ENCODE measurements around the gene KCNQ4. TPM values are rescaled to one million over a fixed set of nuclear protein-coding genes. Genes with fewer than 3 reads are reported as not detected.

KCNQ4 gene
- total and polyA plus RNA-seq, 8 donors, result 0.92 to 1.7 (median 1.4) TPM

- intact Hi-C loops (cut with DNase I), result no loop called here
- no peak overlapping the region for H3K4me3 ChIP-seq
- no peak for ATAC-seq
Observed at GRCh38 chr1:40829631-40830245, 46.2 kb downstream of the KCNQ4 start.

GRCh38 chr1:40830419-40830943, 46.9 kb downstream of the KCNQ4 start:
- Histone ChIP-seq H3K4me1 (peaks cover 2 to 5% of the 10 kb centered on the region in 2 donors), H3K36me3 (no peaks in the 10 kb centered on the region), H3K4me3 (no peak overlapping the region), H3K27ac (no peak overlapping the region), H3K27me3 (no peaks in the 10 kb centered on the region), H3K9me3 (no peaks in the 10 kb centered on the region)
- no peak for TF ChIP-seq CTCF (IDR thresholded peaks at IDR 0.05)
- DNase-seq, result peak in 1 of 4 donors; percentile 44
- ATAC-seq, result no peak
- intact Hi-C loops (cut with DNase I), result no loop called here

More at GRCh38 chr1:40829631-40830245, 46.2 kb downstream of the KCNQ4 start:
- H3K9me3 ChIP-seq, result no peaks in the 10 kb centered on the region
- no peak for DNase-seq
- no peak overlapping the region for H3K27ac ChIP-seq
- H3K4me1 ChIP-seq, result peaks cover 6 to 13% of the 10 kb centered on the region in 2 donors
- no peaks in the 10 kb centered on the region for H3K27me3 ChIP-seq
- H3K36me3 ChIP-seq, result no peaks in the 10 kb centered on the region
- no peak for TF ChIP-seq CTCF (IDR thresholded peaks at IDR 0.05)

- TF ChIP-seq CTCF (IDR thresholded peaks at IDR 0.05), result no peak
- DNase-seq (peak in 1 of 4 donors; percentile 73), ATAC-seq (no peak)
- intact Hi-C loops (cut with DNase I), result no loop called here
- no peak overlapping the region for H3K27ac ChIP-seq
- no peaks in the 10 kb centered on the region for H3K36me3 ChIP-seq
- H3K27me3 ChIP-seq, result no peaks in the 10 kb centered on the region
- H3K9me3 ChIP-seq, result no peaks in the 10 kb centered on the region
- H3K4me1 ChIP-seq, result no peaks in the 10 kb centered on the region
- H3K4me3 ChIP-seq, result no peak overlapping the region
Observed at GRCh38 chr1:40831001-40831732, 47.6 kb downstream of the KCNQ4 start.

DNA sequence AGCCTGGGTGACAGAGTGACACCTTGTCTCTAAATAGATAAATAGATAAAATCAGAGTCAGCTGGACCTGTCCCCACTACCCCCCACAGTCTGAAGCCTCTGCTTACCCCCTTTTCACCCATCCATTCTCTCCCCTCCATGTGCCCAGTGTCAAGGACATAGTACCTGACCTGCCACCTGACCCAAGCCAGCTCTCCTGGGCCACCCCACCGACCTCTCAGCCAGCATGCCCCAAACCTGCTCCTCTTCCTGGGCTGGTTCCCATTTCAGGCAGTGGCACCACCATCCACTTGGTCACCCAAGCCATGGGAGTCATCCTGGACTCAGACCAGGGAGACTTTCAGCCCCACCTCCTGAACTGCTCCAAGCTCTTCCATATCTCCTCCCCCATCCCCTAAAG, 50.4 kb downstream of the KCNQ4 start:
- Histone ChIP-seq H3K36me3 (no peaks in the 10 kb centered on the region), H3K4me3 (no peak overlapping the region), H3K9me3 (no peaks in the 10 kb centered on the region), H3K27ac (no peak overlapping the region), H3K4me1 (no peaks in the 10 kb centered on the region), H3K27me3 (peaks cover 0 to 12% of the 10 kb centered on the region in 2 donors)
- TF ChIP-seq CTCF (IDR thresholded peaks at IDR 0.05), result no peak
- DNase-seq (peak in 1 of 4 donors; percentile 26), ATAC-seq (no peak)
- intact Hi-C loops (cut with DNase I), result no loop called here

GRCh38 chr1:40834968-40835545, 51.5 kb downstream of the KCNQ4 start:
- no peak for TF ChIP-seq CTCF (IDR thresholded peaks at IDR 0.05)
- DNase-seq (peak in 1 of 4 donors; percentile 57), ATAC-seq (no peak)
- H3K4me3 ChIP-seq, result no peak overlapping the region
- intact Hi-C loops (cut with DNase I), result no loop called here
- no peaks in the 10 kb centered on the region for H3K9me3 ChIP-seq
- no peak overlapping the region for H3K27ac ChIP-seq
- peaks cover 0 to 12% of the 10 kb centered on the region in 2 donors for H3K27me3 ChIP-seq
- H3K36me3 ChIP-seq, result no peaks in the 10 kb centered on the region
- H3K4me1 ChIP-seq, result no peaks in the 10 kb centered on the region
